Chondrocyte (in vitro differentiated cells): ENCODE measurements around the gene CIT. TPM values are rescaled to one million over a fixed set of nuclear protein-coding genes. Genes with fewer than 3 reads are reported as not detected.

Source experiments
- DNase-seq: peaks from one replicate; pipeline ENCODE4 v3.0.0; 2021; ENCODE audit warnings: mixed read lengths, low spot score
- H3K27ac Mint-ChIP-seq: one replicate; pipeline ENCODE4 v1.8.0; 2021; ENCODE audit warnings: mild to moderate bottlenecking, moderate library complexity, mixed read lengths; ENCODE audit not compliant: unreplicated experiment
- H3K27me3 Mint-ChIP-seq: 2 replicates; pipeline ENCODE4 v1.8.0; 2021; ENCODE audit warnings: low read depth, mixed read lengths
- H3K36me3 Mint-ChIP-seq: 2 replicates; pipeline ENCODE4 v1.8.0; 2021; ENCODE audit warnings: low read depth, mixed read lengths
- H3K4me1 Mint-ChIP-seq: 2 replicates; pipeline ENCODE4 v1.8.0; 2021; ENCODE audit warnings: low read depth, mild to moderate bottlenecking, mixed read lengths
- H3K4me3 Mint-ChIP-seq: one replicate; pipeline ENCODE4 v1.8.0; 2021; ENCODE audit warnings: mild to moderate bottlenecking, moderate library complexity, mixed read lengths; ENCODE audit not compliant: unreplicated experiment
- H3K9me3 Mint-ChIP-seq: 2 replicates; pipeline ENCODE4 v1.8.0; 2021; ENCODE audit warnings: low read depth, mixed read lengths
- total RNA-seq: library from RNA; stranded (reverse); gene quantifications from 3 replicates; pipeline ENCODE4 v1.2.1, GENCODE V29; 2021
- TF ChIP-seq, protein P1 (sequence below): fragments of 200-600 bp; sonication (generic); IDR thresholded peaks from 2 replicates; pipeline ENCODE4 v1.5.0; 2021; ENCODE audit warnings: antibody characterized with exemption, mild to moderate bottlenecking, moderate library complexity

The CIT gene
- total RNA-seq, 1 donor from 2014 or later, result 9.9 TPM

DNA sequence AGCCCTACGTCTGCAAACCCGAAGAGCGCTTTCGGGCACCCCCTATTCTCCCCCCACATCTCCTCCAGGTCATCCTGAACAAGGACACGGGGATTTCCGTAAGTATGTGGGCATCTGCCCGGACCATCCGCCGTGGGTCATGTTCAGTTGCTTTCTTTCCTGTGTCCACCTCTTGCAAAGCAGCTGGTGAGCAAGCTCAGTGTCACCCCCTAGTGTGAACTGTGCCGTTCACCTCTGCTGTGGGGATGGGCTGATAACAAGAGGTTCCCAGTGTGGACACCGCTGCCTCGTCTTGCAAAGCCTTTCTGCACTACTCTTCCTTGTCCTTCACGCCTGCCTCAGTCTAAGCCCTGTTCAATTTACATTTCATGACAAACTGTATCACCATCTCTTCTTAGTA is 200.5 kb downstream of the CIT start:
- Mint-ChIP-seq H3K4me1 (no peaks in the 10 kb centered on the region), H3K27me3 (no peaks in the 10 kb centered on the region), H3K4me3 (no peak overlapping the region), H3K27ac (no peak overlapping the region), H3K36me3 (peaks cover 45% of the 10 kb centered on the region), H3K9me3 (no peaks in the 10 kb centered on the region)
- TF ChIP-seq, protein P1, sequence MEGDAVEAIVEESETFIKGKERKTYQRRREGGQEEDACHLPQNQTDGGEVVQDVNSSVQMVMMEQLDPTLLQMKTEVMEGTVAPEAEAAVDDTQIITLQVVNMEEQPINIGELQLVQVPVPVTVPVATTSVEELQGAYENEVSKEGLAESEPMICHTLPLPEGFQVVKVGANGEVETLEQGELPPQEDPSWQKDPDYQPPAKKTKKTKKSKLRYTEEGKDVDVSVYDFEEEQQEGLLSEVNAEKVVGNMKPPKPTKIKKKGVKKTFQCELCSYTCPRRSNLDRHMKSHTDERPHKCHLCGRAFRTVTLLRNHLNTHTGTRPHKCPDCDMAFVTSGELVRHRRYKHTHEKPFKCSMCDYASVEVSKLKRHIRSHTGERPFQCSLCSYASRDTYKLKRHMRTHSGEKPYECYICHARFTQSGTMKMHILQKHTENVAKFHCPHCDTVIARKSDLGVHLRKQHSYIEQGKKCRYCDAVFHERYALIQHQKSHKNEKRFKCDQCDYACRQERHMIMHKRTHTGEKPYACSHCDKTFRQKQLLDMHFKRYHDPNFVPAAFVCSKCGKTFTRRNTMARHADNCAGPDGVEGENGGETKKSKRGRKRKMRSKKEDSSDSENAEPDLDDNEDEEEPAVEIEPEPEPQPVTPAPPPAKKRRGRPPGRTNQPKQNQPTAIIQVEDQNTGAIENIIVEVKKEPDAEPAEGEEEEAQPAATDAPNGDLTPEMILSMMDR, result no peak
- no peak for DNase-seq

DNA sequence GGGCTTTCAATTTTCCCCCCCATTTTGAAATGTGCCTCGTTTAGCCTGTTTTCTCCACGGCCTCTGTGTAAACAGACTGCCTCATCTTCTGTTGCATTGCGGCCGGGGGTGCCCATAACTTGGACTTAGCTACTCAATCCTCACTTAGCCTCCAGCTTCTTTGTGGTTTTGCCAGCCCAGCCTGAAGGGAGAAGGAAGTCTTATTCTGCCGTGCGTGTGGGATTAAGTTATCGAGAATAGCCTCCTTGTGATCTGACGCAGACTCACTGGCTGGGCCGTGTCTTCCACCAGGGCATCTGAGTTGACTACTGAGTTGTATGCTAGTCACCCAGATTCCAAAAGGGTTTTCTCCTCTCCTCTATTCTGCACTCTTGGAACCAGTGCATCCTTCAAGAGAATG is 201.1 kb downstream of the CIT start:
- Mint-ChIP-seq H3K27me3 (no peaks in the 10 kb centered on the region), H3K4me3 (no peak overlapping the region), H3K9me3 (no peaks in the 10 kb centered on the region), H3K27ac (no peak overlapping the region), H3K4me1 (peaks cover 5% of the 10 kb centered on the region), H3K36me3 (peaks cover 42% of the 10 kb centered on the region)
- DNase-seq, result no peak
- TF ChIP-seq, protein P1, result no peak

DNA sequence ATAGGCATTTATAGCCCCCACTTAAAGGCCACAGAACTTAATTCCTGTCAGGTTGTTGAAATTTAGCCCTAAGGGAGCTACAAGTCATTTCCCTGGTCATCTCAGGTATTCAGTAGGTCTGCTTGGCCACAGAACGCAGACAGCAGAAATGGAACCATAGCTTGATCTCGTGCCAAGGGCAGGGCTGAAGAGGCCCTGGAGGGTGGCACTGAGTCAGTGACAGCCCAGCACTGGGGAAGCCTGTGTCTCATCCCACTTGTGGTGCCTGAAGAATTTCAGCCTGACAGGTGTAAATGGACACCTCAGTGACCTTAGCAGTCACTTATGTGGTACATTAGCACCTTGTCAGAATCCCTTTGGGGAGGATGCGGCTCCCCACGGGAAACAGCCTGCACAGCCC is 202.6 kb downstream of the CIT start:
- no peak overlapping the region for H3K4me3 Mint-ChIP-seq
- H3K27me3 Mint-ChIP-seq, result no peaks in the 10 kb centered on the region
- no peaks in the 10 kb centered on the region for H3K9me3 Mint-ChIP-seq
- H3K27ac Mint-ChIP-seq, result no peak overlapping the region
- TF ChIP-seq, protein P1, result no peak
- H3K4me1 Mint-ChIP-seq, result peaks cover 17% of the 10 kb centered on the region
- no peak for DNase-seq
- H3K36me3 Mint-ChIP-seq, result peaks cover 34% of the 10 kb centered on the region

DNA sequence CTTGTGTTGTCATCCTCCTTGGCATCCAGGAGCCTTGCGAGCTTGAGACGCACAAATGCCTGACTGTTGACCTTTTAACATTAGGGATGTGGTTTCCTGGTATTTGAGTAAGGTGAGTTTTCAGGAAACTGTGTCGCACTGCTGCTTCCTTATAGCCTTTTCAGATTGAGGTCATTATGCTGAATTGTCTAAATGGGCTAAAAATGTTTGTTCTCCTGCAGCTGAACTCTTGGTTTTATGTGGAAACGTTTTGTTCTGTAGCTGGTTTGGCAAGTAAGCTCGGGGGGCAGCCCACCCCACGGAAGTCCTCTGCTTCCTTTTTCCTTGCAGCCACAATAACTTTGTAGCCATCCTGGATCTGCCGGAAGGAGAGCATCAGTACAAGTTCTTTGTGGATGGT is 203.5 kb downstream of the CIT start:
- H3K4me1 Mint-ChIP-seq, result peaks cover 22% of the 10 kb centered on the region
- peaks cover 30% of the 10 kb centered on the region for H3K36me3 Mint-ChIP-seq
- TF ChIP-seq, protein P1, result no peak
- no peaks in the 10 kb centered on the region for H3K9me3 Mint-ChIP-seq
- no peaks in the 10 kb centered on the region for H3K27me3 Mint-ChIP-seq
- H3K27ac Mint-ChIP-seq, result no peak overlapping the region
- H3K4me3 Mint-ChIP-seq, result no peak overlapping the region
- no peak for DNase-seq

DNA sequence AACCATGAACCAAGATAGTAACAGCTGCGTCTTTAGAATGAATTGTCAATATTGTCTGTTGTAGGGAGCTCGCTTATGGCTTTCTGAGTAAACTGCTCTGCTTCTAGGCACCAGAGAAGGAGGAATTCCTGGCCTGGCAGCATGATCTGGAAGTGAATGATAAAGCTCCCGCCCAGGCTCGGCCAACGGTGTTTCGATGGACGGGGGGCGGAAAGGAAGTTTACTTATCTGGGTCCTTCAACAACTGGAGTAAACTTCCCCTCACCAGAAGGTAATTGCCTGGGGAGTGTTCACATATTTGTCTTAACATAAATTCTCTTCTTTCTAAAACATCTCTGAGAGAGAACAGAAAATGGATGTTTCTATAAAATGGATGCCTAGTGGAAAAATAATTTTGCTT is 204.9 kb downstream of the CIT start:
- H3K4me1 Mint-ChIP-seq, result peaks cover 30% of the 10 kb centered on the region
- H3K27me3 Mint-ChIP-seq, result no peaks in the 10 kb centered on the region
- no peaks in the 10 kb centered on the region for H3K9me3 Mint-ChIP-seq
- no peak overlapping the region for H3K4me3 Mint-ChIP-seq
- DNase-seq, result no peak
- TF ChIP-seq, protein P1, result no peak
- peaks cover 26% of the 10 kb centered on the region for H3K36me3 Mint-ChIP-seq
- H3K27ac Mint-ChIP-seq, result no peak overlapping the region
